IMR-90 (cell line): Measurements from ENCODE around the gene MEIOB. TPM values are rescaled to one million over a fixed set of nuclear protein-coding genes. Genes with fewer than 3 reads are reported as not detected.
A peak's percentile ranks its signal among the peaks of the same experiment; 100 is the strongest.

Experiments used
- ATAC-seq: fragments of 200-7000 bp; cut with Tn5 transposase; 2 replicates; pipeline ENCODE4 v1.9.1; 2020; ENCODE audit warnings: low read depth, mild to moderate bottlenecking, moderate library complexity
- BruUV-seq: library from RNA; stranded (reverse); fragments of 400-500 nt; replicated peaks from 2 replicates; lab custom pipeline; 2021; lab: Mats Ljungman, UMichigan
- CTCF ChIA-PET: fragments of 300-600 bp; formaldehyde crosslinking; extraction: SDS; loops from one replicate; lab custom pipeline; 2021; ENCODE audit warnings: antibody characterized with exemption; lab: Yijun Ruan, JAX
- POLR2A ChIA-PET: fragments of 300-600 bp; sonication (Branson Sonifier 250); formaldehyde crosslinking; loops from one replicate; lab custom pipeline; 2022; ENCODE audit warnings: antibody characterized with exemption; ENCODE audit not compliant: unreplicated experiment; lab: Charles Lee
- DNase-seq: peaks from one replicate; pipeline ENCODE4 v3.0.0; 2013
- H2AFZ ChIP-seq: replicated peaks from 2 replicates; pipeline ENCODE3; 2013; ENCODE audit warnings: low read length, mild to moderate bottlenecking; ENCODE audit not compliant: poor library complexity
- H2AK5ac ChIP-seq: 2 replicates; pipeline ENCODE4 v1.6.1; 2013; ENCODE audit warnings: low read depth, low read length, inconsistent platforms
- H2AK9ac ChIP-seq: replicated peaks from 2 replicates; pipeline ENCODE3; 2013; ENCODE audit warnings: mild to moderate bottlenecking, low read depth, low read length, moderate library complexity; ENCODE audit not compliant: poor library complexity
- H2BK120ac ChIP-seq: 2 replicates; pipeline ENCODE4 v1.6.1; 2013; ENCODE audit warnings: low read depth, low read length, inconsistent platforms
- H2BK15ac ChIP-seq: 3 replicates; pipeline ENCODE4 v1.6.1; 2013; ENCODE audit warnings: low read depth, low read length, inconsistent platforms
- H2BK20ac ChIP-seq: 2 replicates; pipeline ENCODE4 v1.6.1; 2013; ENCODE audit warnings: low read depth, mild to moderate bottlenecking, inconsistent platforms, low read length, moderate library complexity
- H2BK5ac ChIP-seq: 2 replicates; pipeline ENCODE4 v1.6.1; 2013; ENCODE audit warnings: mild to moderate bottlenecking, low read depth, low read length, inconsistent platforms; ENCODE audit not compliant: poor library complexity, severe bottlenecking
- H3K14ac ChIP-seq: replicated peaks from 2 replicates; pipeline ENCODE4 v1.6.1; 2013; ENCODE audit warnings: low read depth, low read length, inconsistent platforms
- H3K18ac ChIP-seq: 2 replicates; pipeline ENCODE4 v1.6.1; 2013; ENCODE audit warnings: low read depth, low read length, control low read depth
- H3K23ac ChIP-seq: 2 replicates; pipeline ENCODE4 v1.6.1; 2013; ENCODE audit warnings: low read depth, low read length, inconsistent platforms
- H3K27ac ChIP-seq: 2 replicates; pipeline ENCODE4 v1.5.1; 2013; ENCODE audit warnings: mild to moderate bottlenecking, control low read depth, low read length; ENCODE audit not compliant: insufficient read depth
- H3K27me3 ChIP-seq: 2 replicates; pipeline ENCODE4 v1.6.1; 2013; ENCODE audit warnings: low read length; ENCODE audit not compliant: control insufficient read depth, insufficient read depth
- H3K36me3 ChIP-seq: 2 replicates; pipeline ENCODE4 v1.6.1; 2013; ENCODE audit warnings: low read length, mixed read lengths; ENCODE audit not compliant: control insufficient read depth, insufficient read depth
- H3K4ac ChIP-seq: 2 replicates; pipeline ENCODE4 v1.6.1; 2013; ENCODE audit warnings: low read depth, low read length, inconsistent platforms
- H3K4me1 ChIP-seq: 2 replicates; pipeline ENCODE4 v1.6.1; 2013; ENCODE audit warnings: low read length, mixed read lengths; ENCODE audit not compliant: control insufficient read depth, insufficient read depth
- H3K4me2 ChIP-seq: 2 replicates; pipeline ENCODE4 v1.6.1; 2013; ENCODE audit warnings: low read depth, mild to moderate bottlenecking, control low read depth, low read length, moderate library complexity
- H3K4me3 ChIP-seq: 2 replicates; pipeline ENCODE4 v1.5.1; 2013; ENCODE audit warnings: low read depth, mild to moderate bottlenecking, control low read depth, low read length, moderate library complexity; ENCODE audit not compliant: insufficient read depth
- H3K56ac ChIP-seq: 2 replicates; pipeline ENCODE4 v1.6.1; 2013; ENCODE audit warnings: low read length, inconsistent platforms; ENCODE audit not compliant: insufficient read depth; ENCODE audit errors: extremely low read depth
- H3K79me1 ChIP-seq, 2 experiments: 2 replicates each; pipeline ENCODE4 v1.6.1; 2013; ENCODE audit warnings: low read length in 2 of 2, inconsistent platforms in 1 of 2, low read depth in 1 of 2
- H3K9ac ChIP-seq: 2 replicates; pipeline ENCODE4 v1.6.1; 2013; ENCODE audit warnings: low read depth, low read length, control low read depth
- H3K9me1 ChIP-seq: 2 replicates; pipeline ENCODE4 v1.6.1; 2013; ENCODE audit warnings: low read length, inconsistent platforms; ENCODE audit not compliant: insufficient read depth
- H3K9me3 ChIP-seq: 2 replicates; pipeline ENCODE4 v1.6.1; 2013; ENCODE audit warnings: low read length; ENCODE audit not compliant: control insufficient read depth, insufficient read depth
- H4K20me1 ChIP-seq: 2 replicates; pipeline ENCODE4 v1.6.1; 2013; ENCODE audit warnings: low read length, inconsistent platforms; ENCODE audit not compliant: insufficient read depth
- H4K5ac ChIP-seq: 2 replicates; pipeline ENCODE4 v1.6.1; 2013; ENCODE audit warnings: mild to moderate bottlenecking, low read depth, low read length, control low read depth
- H4K8ac ChIP-seq, 2 experiments: 2 replicates each; pipeline ENCODE4 v1.6.1; 2013; ENCODE audit warnings: low read depth in 2 of 2, low read length in 2 of 2, control low read depth in 1 of 2, inconsistent platforms in 1 of 2
- H4K91ac ChIP-seq: 2 replicates; pipeline ENCODE4 v1.6.1; 2013; ENCODE audit warnings: low read depth, low read length, inconsistent platforms; ENCODE audit not compliant: insufficient read depth
- BHLHE40 ChIP-seq: fragments of 150-350 bp; IDR thresholded peaks from 2 replicates; pipeline ENCODE4 v1.6.1; 2016; ENCODE audit warnings: mild to moderate bottlenecking, low read depth, low read length
- CEBPB ChIP-seq: IDR thresholded peaks from 2 replicates; pipeline ENCODE4 v1.6.1; 2012; ENCODE audit warnings: low read depth, low read length, improper control_type of control experiment
- FOS ChIP-seq: fragments of 150-350 bp; IDR thresholded peaks from 2 replicates; pipeline ENCODE4 v1.6.1; 2016; ENCODE audit warnings: low read depth, low read length
- MAFK ChIP-seq: IDR thresholded peaks from 2 replicates; pipeline ENCODE4 v1.6.1; 2012; ENCODE audit warnings: low read depth, low read length, improper control_type of control experiment
- MAZ ChIP-seq: IDR thresholded peaks from 2 replicates; pipeline ENCODE4 v1.6.1; 2012; ENCODE audit warnings: low read depth, mild to moderate bottlenecking, low read length, improper control_type of control experiment, moderate library complexity, borderline replicate concordance
- MXI1 ChIP-seq: IDR thresholded peaks from 2 replicates; pipeline ENCODE4 v1.6.1; 2012; ENCODE audit warnings: low read depth, mild to moderate bottlenecking, low read length, moderate library complexity, borderline replicate concordance
- NFE2L2 ChIP-seq: fragments of 150-350 bp; IDR thresholded peaks from 2 replicates; pipeline ENCODE4 v1.6.1; 2016; ENCODE audit warnings: low read depth, mild to moderate bottlenecking, low read length
- POLR2A ChIP-seq: IDR thresholded peaks from 2 replicates; pipeline ENCODE4 v1.6.1; 2012; ENCODE audit warnings: mild to moderate bottlenecking, low read depth, low read length
- RAD21 ChIP-seq: IDR thresholded peaks from 2 replicates; pipeline ENCODE4 v1.6.1; 2012; ENCODE audit warnings: low read length, improper control_type of control experiment
- RCOR1 ChIP-seq: IDR thresholded peaks from 2 replicates; pipeline ENCODE4 v1.6.1; 2012; ENCODE audit warnings: mild to moderate bottlenecking, low read length, improper control_type of control experiment; ENCODE audit not compliant: insufficient replicate concordance
- RFX5 ChIP-seq: IDR thresholded peaks from 2 replicates; pipeline ENCODE4 v1.8.0; 2012; ENCODE audit warnings: low read depth, mild to moderate bottlenecking, low read length, moderate library complexity
- SMC3 ChIP-seq: fragments of 150-350 bp; IDR thresholded peaks from 2 replicates; pipeline ENCODE4 v1.6.1; 2016; ENCODE audit warnings: low read depth, mild to moderate bottlenecking, antibody characterized with exemption, low read length, moderate library complexity
- WGBS, 2 experiments: methylation state at CpG; one replicate each; pipeline versions ENCODE4 v1.1.5 to v1.1.7; 2013; ENCODE audit warnings: missing lambda C conversion rate in 2 of 2; ENCODE audit not compliant: insufficient read length in 1 of 2; ENCODE audit errors: extremely low coverage in 2 of 2; 5-methylcytosine and 5-hydroxymethylcytosine counted together
- dilution Hi-C: fragments of 300-500 bp; cut with HindIII; formaldehyde crosslinking; loops from one replicate; pipeline ENCODE4 v1.14.3; 2018; ENCODE audit warnings: low sequenced_read_pairs; ENCODE audit not compliant: unreplicated experiment
- in situ Hi-C: fragments of 300-500 bp; cut with MboI; formaldehyde crosslinking; loops from 3 replicates; pipeline ENCODE4 v1.14.3; 2019; ENCODE audit warnings: low sequenced_read_pairs, inconsistent platforms, mixed read lengths
- intact Hi-C: fragments of 100-400 bp; cut with micrococcal nuclease; formaldehyde crosslinking; loops from 2 replicates; pipeline ENCODE4 v1.10.0; 2022
- polyA plus RNA-seq, 3 experiments: library from polyadenylated mRNA; depleted of rRNA; stranded (reverse); fragments of >200 nt; gene quantifications; 2 replicates each; pipeline ENCODE4 v1.2.3, GENCODE V29; 2012; ENCODE audit warnings: low replicate concordance in 1 of 3
- total RNA-seq: library from RNA; depleted of rRNA; stranded (reverse); fragments of >200 nt; gene quantifications from 2 replicates; pipeline ENCODE4 v1.2.3, GENCODE V29; 2012
- TF ChIP-seq, protein P1 (sequence below): conservative IDR thresholded peaks from 2 replicates; pipeline ENCODE4 v1.5.1; 2012; ENCODE audit warnings: mild to moderate bottlenecking, low read depth, low read length, improper control_type of control experiment
- TF ChIP-seq, protein P2 (sequence below): fragments of 150-350 bp; IDR thresholded peaks from 2 replicates; pipeline ENCODE4 v1.6.1; 2016; ENCODE audit warnings: low read depth, mild to moderate bottlenecking, low read length, moderate library complexity, borderline replicate concordance

MEIOB gene
- total and polyA plus RNA-seq, 2 of the 4 experiments (the other 2 are of a cell fraction) = 0.14 TPM; not detected in 1

DNA sequence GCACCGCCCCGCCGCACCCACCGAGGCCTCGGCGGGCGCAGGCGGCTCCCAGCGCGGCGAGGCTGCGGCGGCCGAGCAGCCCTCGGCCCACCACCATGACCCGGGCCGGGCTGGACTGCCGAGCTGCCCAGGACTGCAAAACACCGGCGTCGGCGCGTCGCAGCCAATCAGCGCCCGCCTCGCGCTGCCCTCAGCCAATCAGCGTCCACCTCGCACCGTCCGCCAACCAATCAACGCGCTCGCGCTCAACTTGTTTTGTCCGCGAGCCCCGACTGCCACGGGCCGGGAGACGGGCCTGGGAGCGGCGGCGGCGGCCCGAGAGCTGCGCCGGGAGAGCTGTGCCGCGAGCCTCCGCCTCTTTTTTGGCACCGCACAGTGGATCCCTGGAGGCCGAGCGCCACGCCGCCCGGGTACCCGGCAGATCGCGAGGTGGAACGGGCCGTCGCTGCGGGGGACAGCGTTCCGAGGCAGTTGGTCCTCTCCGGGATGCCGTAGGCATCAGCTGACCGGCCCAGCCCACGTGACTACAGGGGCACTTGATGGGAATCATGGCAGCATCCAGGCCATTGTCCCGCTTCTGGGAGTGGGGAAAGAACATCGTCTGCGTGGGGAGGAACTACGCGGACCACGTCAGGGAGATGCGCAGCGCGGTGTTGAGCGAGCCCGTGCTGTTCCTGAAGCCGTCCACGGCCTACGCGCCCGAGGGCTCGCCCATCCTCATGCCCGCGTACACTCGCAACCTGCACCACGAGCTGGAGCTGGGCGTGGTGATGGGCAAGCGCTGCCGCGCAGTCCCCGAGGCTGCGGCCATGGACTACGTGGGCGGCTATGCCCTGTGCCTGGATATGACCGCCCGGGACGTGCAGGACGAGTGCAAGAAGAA, 45.0 kb downstream of the MEIOB start, which contains the start of the genes FAHD1 and HAGH:
Gene FAHD1, plus strand, starts transcription at position 516 of the 883 bp plus-strand sequence. Its CDS starts 33 bp downstream, at position 549.
Gene HAGH, minus strand, starts transcription at position 135 of the 883 bp plus-strand sequence. Its CDS starts 38 bp downstream, at position 97.
- H3K36me3 ChIP-seq = peaks cover 6% of the 10 kb centered on the region
- peak within 1 kb of the TSS; percentile 68; the same call in 1 of the 2 replicates for H2BK120ac ChIP-seq
- peak within 1 kb of the TSS; percentile 89 for H4K5ac ChIP-seq
- WGBS, 2 experiments = 1% methylated on average over 59 of the region's 104 CpGs; no CpG with 5 or more reads in 1 of the 2 experiments
- ChIA-PET CTCF (interaction anchor here (0.6 to 1.1 kb wide), 2 partner anchors 102 to 117 kb away, joined by 3 to 5 read pairs; no protein-coding TSS in a partner anchor), POLR2A (interaction anchor here (0.5 kb wide), 1 partner anchor 144 kb away, joined by 4 read pairs; no protein-coding TSS in a partner anchor)
- intact Hi-C loops = loop anchor here (5.0 kb wide), 1 partner anchor 45 kb away; the partner anchor contains the start of genes NUBP2 and SPSB3
- H4K8ac ChIP-seq = peak within 1 kb of the TSS; percentile 41 to 100
- H2AFZ ChIP-seq = peak within 1 kb of the TSS; percentile 100
- H3K9me1 ChIP-seq = peaks cover 6% of the 10 kb centered on the region
- H4K91ac ChIP-seq = peak within 1 kb of the TSS; percentile 59; the same call in 1 of the 2 replicates
- peak within 1 kb of the TSS; percentile 99 for H2AK9ac ChIP-seq
- peak within 1 kb of the TSS; percentile 88 for H2AK5ac ChIP-seq
- dilution Hi-C loops = no loop called here
- DNase-seq (peak; percentile 94), ATAC-seq (peak; percentile 93)
- no peaks in the 10 kb centered on the region for H3K9me3 ChIP-seq
- H2BK20ac ChIP-seq = no peak within 1 kb of the TSS
- peaks cover 18% of the 10 kb centered on the region; the same call in 1 of the 2 replicates for H4K20me1 ChIP-seq
- no peak within 1 kb of the TSS for H2BK15ac ChIP-seq
- H3K9ac ChIP-seq = peak within 1 kb of the TSS; percentile 76
- H3K14ac ChIP-seq = peak within 1 kb of the TSS; percentile 80
- peak within 1 kb of the TSS; percentile 48 for H3K56ac ChIP-seq
- peak within 1 kb of the TSS; percentile 74 for H2BK5ac ChIP-seq
- H3K4me3 ChIP-seq = peak within 1 kb of the TSS; percentile 73
- in situ Hi-C loops = no loop called here
- peak within 1 kb of the TSS; percentile 58 for H3K27ac ChIP-seq
- peak within 1 kb of the TSS; percentile 98 for H3K4ac ChIP-seq
- no peaks in the 10 kb centered on the region for H3K27me3 ChIP-seq
- H3K4me2 ChIP-seq = peak within 1 kb of the TSS; percentile 97
- H3K23ac ChIP-seq = peak within 1 kb of the TSS; percentile 76
- BruUV-seq = no TSS peak
- no peak within 1 kb of the TSS for H3K18ac ChIP-seq
- peaks cover 18 to 63% of the 10 kb centered on the region in 2 experiments for H3K79me1 ChIP-seq
- H3K4me1 ChIP-seq = peaks cover 6% of the 10 kb centered on the region; the same call in 1 of the 2 replicates
- TF ChIP-seq FOS (peak; percentile 59), CEBPB (no peak), POLR2A (peak; percentile 67; the same call in 1 of the 2 replicates), RAD21 (no peak), BHLHE40 (peak; percentile 73; the same call in 1 of the 2 replicates), NFE2L2 (no peak), MXI1 (peak; percentile 84; the same call in 1 of the 2 replicates), MAZ (peak; percentile 63; the same call in 1 of the 2 replicates), RCOR1 (peak; percentile 12), MAFK (no peak), RFX5 (peak; percentile 35; the same call in 1 of the 2 replicates), SMC3 (no peak)
- TF ChIP-seq, protein P1, sequence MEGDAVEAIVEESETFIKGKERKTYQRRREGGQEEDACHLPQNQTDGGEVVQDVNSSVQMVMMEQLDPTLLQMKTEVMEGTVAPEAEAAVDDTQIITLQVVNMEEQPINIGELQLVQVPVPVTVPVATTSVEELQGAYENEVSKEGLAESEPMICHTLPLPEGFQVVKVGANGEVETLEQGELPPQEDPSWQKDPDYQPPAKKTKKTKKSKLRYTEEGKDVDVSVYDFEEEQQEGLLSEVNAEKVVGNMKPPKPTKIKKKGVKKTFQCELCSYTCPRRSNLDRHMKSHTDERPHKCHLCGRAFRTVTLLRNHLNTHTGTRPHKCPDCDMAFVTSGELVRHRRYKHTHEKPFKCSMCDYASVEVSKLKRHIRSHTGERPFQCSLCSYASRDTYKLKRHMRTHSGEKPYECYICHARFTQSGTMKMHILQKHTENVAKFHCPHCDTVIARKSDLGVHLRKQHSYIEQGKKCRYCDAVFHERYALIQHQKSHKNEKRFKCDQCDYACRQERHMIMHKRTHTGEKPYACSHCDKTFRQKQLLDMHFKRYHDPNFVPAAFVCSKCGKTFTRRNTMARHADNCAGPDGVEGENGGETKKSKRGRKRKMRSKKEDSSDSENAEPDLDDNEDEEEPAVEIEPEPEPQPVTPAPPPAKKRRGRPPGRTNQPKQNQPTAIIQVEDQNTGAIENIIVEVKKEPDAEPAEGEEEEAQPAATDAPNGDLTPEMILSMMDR = no peak
- TF ChIP-seq, protein P2, sequence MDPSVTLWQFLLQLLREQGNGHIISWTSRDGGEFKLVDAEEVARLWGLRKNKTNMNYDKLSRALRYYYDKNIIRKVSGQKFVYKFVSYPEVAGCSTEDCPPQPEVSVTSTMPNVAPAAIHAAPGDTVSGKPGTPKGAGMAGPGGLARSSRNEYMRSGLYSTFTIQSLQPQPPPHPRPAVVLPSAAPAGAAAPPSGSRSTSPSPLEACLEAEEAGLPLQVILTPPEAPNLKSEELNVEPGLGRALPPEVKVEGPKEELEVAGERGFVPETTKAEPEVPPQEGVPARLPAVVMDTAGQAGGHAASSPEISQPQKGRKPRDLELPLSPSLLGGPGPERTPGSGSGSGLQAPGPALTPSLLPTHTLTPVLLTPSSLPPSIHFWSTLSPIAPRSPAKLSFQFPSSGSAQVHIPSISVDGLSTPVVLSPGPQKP = no peak
